Measurements from ENCODE around the gene GPR156.

- no peak for TF ChIP-seq CTCF (tag by site-specific recombination; IDR thresholded peaks at IDR 0.05)
- no peak for TF ChIP-seq ZNF626 (tag by site-specific recombination; IDR thresholded peaks at IDR 0.05)
- no peak for TF ChIP-seq REST (tag by site-specific recombination; IDR thresholded peaks at IDR 0.05)
- no peak for TF ChIP-seq ZSCAN30 (tag by site-specific recombination; IDR thresholded peaks at IDR 0.05)
- TF ChIP-seq ATF2 (tag by site-specific recombination; IDR thresholded peaks at IDR 0.05; ENCODE audit: low read depth) = no peak
- TF ChIP-seq GLIS2 (tag by site-specific recombination; IDR thresholded peaks at IDR 0.05) = no peak
- TF ChIP-seq SALL2 (tag by site-specific recombination; IDR thresholded peaks at IDR 0.05; ENCODE audit: borderline replicate concordance) = no peak
- TF ChIP-seq ZNF19 (tag by site-specific recombination; IDR thresholded peaks at IDR 0.05; ENCODE audit: low read depth) = no peak
- TF ChIP-seq MEIS1 (CRISPR knock-in tag; IDR thresholded peaks at IDR 0.05; ENCODE audit: borderline replicate concordance) = no peak
- no peak for TF ChIP-seq ZSCAN18 (tag by site-specific recombination; IDR thresholded peaks at IDR 0.05)
- no peak for TF ChIP-seq ZNF645 (tag by site-specific recombination; IDR thresholded peaks at IDR 0.05)
Observed at GRCh38 chr3:120157113-120157512, 127.9 kb downstream of the GPR156 start.
